Trophoblast cell (in vitro differentiated cells and primary cell): Measurements from ENCODE around the gene SMTNL2.

Source experiments
- DNase-seq, 2 donors: peaks; one replicate each; pipeline ENCODE4 v3.0.0-alpha.2; 2016
- H2AFZ ChIP-seq: 2 replicates; pipeline ENCODE4 v1.6.1; 2013; ENCODE audit warnings: low read length, moderate library complexity, mild to moderate bottlenecking; ENCODE audit not compliant: insufficient read depth, poor library complexity
- H2AK5ac ChIP-seq: 2 replicates; pipeline ENCODE4 v1.6.1; 2013; ENCODE audit warnings: mild to moderate bottlenecking, low read length
- H2BK120ac ChIP-seq: 2 replicates; pipeline ENCODE4 v1.6.1; 2013; ENCODE audit warnings: low read length, mild to moderate bottlenecking, moderate library complexity; ENCODE audit not compliant: insufficient read depth, poor library complexity
- H2BK12ac ChIP-seq: 2 replicates; pipeline ENCODE4 v1.6.1; 2013; ENCODE audit warnings: mild to moderate bottlenecking, low read length, moderate library complexity
- H2BK5ac ChIP-seq: 2 replicates; pipeline ENCODE4 v1.6.1; 2013; ENCODE audit warnings: low read length, low read depth, moderate library complexity, mild to moderate bottlenecking; ENCODE audit not compliant: poor library complexity
- H3K14ac ChIP-seq: 2 replicates; pipeline ENCODE4 v1.6.1; 2013; ENCODE audit warnings: mild to moderate bottlenecking, low read length
- H3K18ac ChIP-seq: 2 replicates; pipeline ENCODE4 v1.6.1; 2013; ENCODE audit warnings: mild to moderate bottlenecking, low read length
- H3K23ac ChIP-seq: 2 replicates; pipeline ENCODE4 v1.6.1; 2013; ENCODE audit warnings: low read length
- H3K27ac ChIP-seq: 2 replicates; pipeline ENCODE4 v1.5.1; 2013; ENCODE audit warnings: low read depth, mild to moderate bottlenecking, inconsistent platforms, low read length, moderate library complexity
- H3K27me3 ChIP-seq: 2 replicates; pipeline ENCODE4 v1.6.1; 2013; ENCODE audit warnings: inconsistent platforms, mild to moderate bottlenecking, low read length, moderate library complexity; ENCODE audit not compliant: insufficient read depth
- H3K36me3 ChIP-seq, 2 experiments: 1 replicate in 1 of 2; 2 replicates in 1 of 2; pipeline ENCODE4 v1.6.1; 2013; ENCODE audit warnings: low read length in 2 of 2, mild to moderate bottlenecking in 2 of 2, moderate library complexity in 1 of 2; ENCODE audit not compliant: insufficient read depth in 2 of 2, control insufficient read depth in 1 of 2
- H3K4ac ChIP-seq: 2 replicates; pipeline ENCODE4 v1.6.1; 2013; ENCODE audit warnings: low read depth, mild to moderate bottlenecking, low read length, moderate library complexity
- H3K4me1 ChIP-seq, 2 experiments: 1 replicate in 1 of 2; 2 replicates in 1 of 2; pipeline ENCODE4 v1.6.1; 2013; ENCODE audit warnings: low read length in 2 of 2, mild to moderate bottlenecking in 2 of 2, moderate library complexity in 1 of 2; ENCODE audit not compliant: insufficient read depth in 2 of 2, control insufficient read depth in 1 of 2
- H3K4me2 ChIP-seq: 2 replicates; pipeline ENCODE4 v1.6.1; 2013; ENCODE audit warnings: inconsistent platforms, mild to moderate bottlenecking, low read length, moderate library complexity
- H3K4me3 ChIP-seq: 2 replicates; pipeline ENCODE4 v1.5.1; 2013; ENCODE audit warnings: mild to moderate bottlenecking, low read depth, low read length, inconsistent platforms
- H3K79me1 ChIP-seq: one replicate; pipeline ENCODE4 v1.6.1; 2013; ENCODE audit warnings: low read length
- H3K79me2 ChIP-seq: 2 replicates; pipeline ENCODE4 v1.6.1; 2013; ENCODE audit warnings: low read length, mild to moderate bottlenecking; ENCODE audit not compliant: control insufficient read depth, insufficient read depth, poor library complexity
- H3K9ac ChIP-seq: 2 replicates; pipeline ENCODE4 v1.6.1; 2013; ENCODE audit warnings: mild to moderate bottlenecking, low read length
- H3K9me3 ChIP-seq: 2 replicates; pipeline ENCODE4 v1.6.1; 2013; ENCODE audit warnings: low read depth, mild to moderate bottlenecking, control low read depth, inconsistent platforms, low read length; ENCODE audit not compliant: insufficient read depth
- H4K12ac ChIP-seq: 2 replicates; pipeline ENCODE4 v1.6.1; 2013; ENCODE audit warnings: low read depth, mild to moderate bottlenecking, low read length, moderate library complexity
- H4K8ac ChIP-seq: 2 replicates; pipeline ENCODE4 v1.6.1; 2013; ENCODE audit warnings: low read depth, mild to moderate bottlenecking, low read length, moderate library complexity
- H4K91ac ChIP-seq: one replicate; pipeline ENCODE4 v1.6.1; 2013; ENCODE audit warnings: low read depth, mild to moderate bottlenecking, low read length, moderate library complexity
- WGBS: extraction: QIAGEN DNeasy Blood & Tissue Kit; methylation state at CpG from one replicate; pipeline ENCODE4 v1.1.7; 2013; ENCODE audit warnings: missing lambda C conversion rate; ENCODE audit not compliant: insufficient read length, insufficient coverage; ENCODE audit errors: extremely low coverage; 5-methylcytosine and 5-hydroxymethylcytosine counted together

The SMTNL2 gene

DNA sequence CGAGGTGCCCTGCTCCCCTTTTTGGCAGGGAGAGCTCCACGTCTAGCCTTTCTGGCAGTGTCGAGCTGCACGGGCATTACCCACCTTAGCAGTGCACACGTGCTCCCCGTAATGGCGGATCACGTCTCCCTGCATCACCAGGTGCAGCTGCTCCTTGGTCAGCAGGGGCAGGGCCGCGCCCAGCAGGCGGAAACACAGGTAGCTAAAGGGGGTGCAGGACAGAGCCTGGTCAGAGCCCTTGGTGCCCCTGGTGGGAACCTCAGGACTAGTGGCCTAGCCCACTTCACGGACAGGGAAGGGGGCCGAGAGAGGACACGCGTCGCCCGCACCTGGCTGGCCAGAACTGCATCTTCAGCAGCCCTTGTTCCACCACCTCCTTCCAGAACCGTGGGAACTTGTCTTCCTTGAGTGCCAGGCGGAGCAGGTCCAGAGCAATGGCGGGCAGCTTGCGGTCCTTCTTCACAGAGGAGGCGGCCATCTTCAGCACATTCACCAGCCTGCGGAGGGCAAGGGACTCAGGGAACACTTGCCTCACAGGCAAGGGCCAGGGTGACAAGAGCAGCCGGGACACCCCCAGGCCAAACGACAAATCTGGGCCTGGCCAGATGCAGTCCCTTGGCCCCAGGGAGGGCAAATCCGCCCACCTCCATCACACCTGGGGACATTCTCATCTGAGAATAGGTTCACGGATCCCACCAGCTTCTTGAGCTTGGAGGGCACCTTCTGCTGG lies 32.4 kb upstream of the SMTNL2 start:
- H2BK12ac ChIP-seq, result no peak overlapping the region
- H4K12ac ChIP-seq, result no peak overlapping the region
- H2BK5ac ChIP-seq, result no peak overlapping the region
- peaks cover 8% of the 10 kb centered on the region for H3K79me2 ChIP-seq
- H4K8ac ChIP-seq, result no peak overlapping the region
- H3K79me1 ChIP-seq, result peaks cover 8% of the 10 kb centered on the region
- peaks cover 24 to 35% of the 10 kb centered on the region in 2 experiments for H3K4me1 ChIP-seq
- H3K27ac ChIP-seq, result no peak overlapping the region
- WGBS, result no CpG with 5 or more reads among the region's 27 CpGs
- H3K18ac ChIP-seq, result no peak overlapping the region
- H3K36me3 ChIP-seq, result peaks cover 53 to 56% of the 10 kb centered on the region in 2 experiments
- no peak overlapping the region for H3K4ac ChIP-seq
- no peak overlapping the region for H3K23ac ChIP-seq
- no peak overlapping the region for H3K4me2 ChIP-seq
- no peak for DNase-seq
- no peak overlapping the region for H2BK120ac ChIP-seq
- peak overlapping the region; percentile 28 for H3K9ac ChIP-seq
- H2AK5ac ChIP-seq, result no peak overlapping the region
- H3K4me3 ChIP-seq, result no peak overlapping the region
- no peaks in the 10 kb centered on the region for H3K27me3 ChIP-seq
- H2AFZ ChIP-seq, result no peak overlapping the region
- no peak overlapping the region for H4K91ac ChIP-seq
- H3K9me3 ChIP-seq, result peaks cover 2% of the 10 kb centered on the region
- no peak overlapping the region for H3K14ac ChIP-seq

DNA sequence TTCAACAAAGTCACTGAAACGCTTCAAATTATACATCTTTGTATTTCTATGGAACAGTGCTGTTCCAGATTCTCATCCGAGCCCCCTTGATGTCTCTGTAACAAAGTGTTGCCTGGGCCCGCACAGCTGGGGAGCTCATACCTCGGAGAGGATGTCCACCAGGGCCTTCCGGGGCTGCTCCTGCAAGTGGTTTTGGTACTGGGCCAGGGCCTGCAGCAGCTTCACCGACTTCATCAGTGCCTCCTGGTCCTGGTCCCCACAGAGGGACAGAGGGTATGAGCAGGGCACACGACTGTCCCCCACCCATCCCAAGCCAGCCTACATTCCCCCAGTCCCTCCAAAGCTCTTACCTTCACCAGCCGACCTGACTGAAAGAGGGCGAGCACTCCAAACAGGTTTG lies 30.7 kb upstream of the SMTNL2 start:
- H3K4me1 ChIP-seq, result peaks cover 30 to 35% of the 10 kb centered on the region in 2 experiments
- H2AFZ ChIP-seq, result no peak overlapping the region
- peaks cover 8% of the 10 kb centered on the region for H3K79me2 ChIP-seq
- no peak overlapping the region for H4K8ac ChIP-seq
- no CpG with 5 or more reads among the region's 9 CpGs for WGBS
- H3K18ac ChIP-seq, result no peak overlapping the region
- H2BK120ac ChIP-seq, result no peak overlapping the region
- H3K9ac ChIP-seq, result no peak overlapping the region
- H4K91ac ChIP-seq, result no peak overlapping the region
- H3K79me1 ChIP-seq, result peaks cover 8% of the 10 kb centered on the region
- no peak overlapping the region for H2BK12ac ChIP-seq
- H3K4me2 ChIP-seq, result no peak overlapping the region
- no peak overlapping the region for H3K27ac ChIP-seq
- H4K12ac ChIP-seq, result no peak overlapping the region
- no peak overlapping the region for H3K23ac ChIP-seq
- no peak overlapping the region for H2AK5ac ChIP-seq
- no peak overlapping the region for H3K14ac ChIP-seq
- H3K4ac ChIP-seq, result no peak overlapping the region
- DNase-seq, result no peak
- peaks cover 37 to 38% of the 10 kb centered on the region in 2 experiments for H3K36me3 ChIP-seq
- no peak overlapping the region for H2BK5ac ChIP-seq
- H3K4me3 ChIP-seq, result no peak overlapping the region
- no peaks in the 10 kb centered on the region for H3K27me3 ChIP-seq
- H3K9me3 ChIP-seq, result peaks cover 2% of the 10 kb centered on the region

DNA sequence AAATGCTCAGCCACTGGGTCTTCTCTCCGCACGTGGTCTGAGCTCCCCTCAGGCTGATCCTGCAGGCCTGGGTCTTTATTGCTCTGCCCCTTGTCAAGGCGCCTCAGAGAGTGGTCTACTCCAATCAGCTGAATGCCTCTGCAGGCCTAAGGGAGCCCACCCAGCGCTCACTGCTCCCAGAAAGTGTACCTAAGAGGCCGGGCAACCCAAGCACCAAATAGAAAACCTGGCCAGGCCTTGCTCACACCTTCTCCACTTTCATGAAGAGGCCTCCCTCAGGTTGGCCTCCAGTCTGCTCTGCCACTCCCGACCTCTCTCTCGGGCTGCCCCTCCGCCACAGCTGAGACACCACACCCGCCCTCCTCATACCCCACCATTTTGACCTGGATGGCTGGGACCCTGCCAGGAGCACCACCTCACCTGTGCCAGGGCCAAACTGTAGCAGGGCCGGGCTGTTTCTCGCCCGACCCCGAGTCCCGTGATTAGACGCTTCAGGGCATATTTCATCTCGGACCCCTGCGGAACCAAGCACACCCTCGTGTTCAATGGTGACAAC lies 29.8 kb upstream of the SMTNL2 start:
- Histone ChIP-seq H2BK5ac (no peak overlapping the region), H3K79me1 (peaks cover 8% of the 10 kb centered on the region), H4K91ac (peak overlapping the region; percentile 62), H3K36me3 (peaks cover 31 to 32% of the 10 kb centered on the region in 2 experiments), H3K4me1 (peaks cover 29 to 30% of the 10 kb centered on the region in 2 experiments), H3K14ac (peak overlapping the region; percentile 76), H3K23ac (no peak overlapping the region), H4K8ac (peak overlapping the region; percentile 71), H3K27me3 (no peaks in the 10 kb centered on the region), H2BK12ac (no peak overlapping the region), H3K4me3 (peak overlapping the region; percentile 85), H4K12ac (peak overlapping the region; percentile 33), H2AFZ (no peak overlapping the region), H3K4ac (peak overlapping the region; percentile 53), H2AK5ac (peak overlapping the region; percentile 3), H3K9me3 (peaks cover 2% of the 10 kb centered on the region), H3K79me2 (peaks cover 8% of the 10 kb centered on the region), H3K18ac (peak overlapping the region; percentile 55), H3K4me2 (peak overlapping the region; percentile 89), H3K27ac (no peak overlapping the region), H3K9ac (peak overlapping the region; percentile 80), H2BK120ac (peak overlapping the region; percentile 49)
- no peak for DNase-seq
- WGBS, result no CpG with 5 or more reads among the region's 18 CpGs

DNA sequence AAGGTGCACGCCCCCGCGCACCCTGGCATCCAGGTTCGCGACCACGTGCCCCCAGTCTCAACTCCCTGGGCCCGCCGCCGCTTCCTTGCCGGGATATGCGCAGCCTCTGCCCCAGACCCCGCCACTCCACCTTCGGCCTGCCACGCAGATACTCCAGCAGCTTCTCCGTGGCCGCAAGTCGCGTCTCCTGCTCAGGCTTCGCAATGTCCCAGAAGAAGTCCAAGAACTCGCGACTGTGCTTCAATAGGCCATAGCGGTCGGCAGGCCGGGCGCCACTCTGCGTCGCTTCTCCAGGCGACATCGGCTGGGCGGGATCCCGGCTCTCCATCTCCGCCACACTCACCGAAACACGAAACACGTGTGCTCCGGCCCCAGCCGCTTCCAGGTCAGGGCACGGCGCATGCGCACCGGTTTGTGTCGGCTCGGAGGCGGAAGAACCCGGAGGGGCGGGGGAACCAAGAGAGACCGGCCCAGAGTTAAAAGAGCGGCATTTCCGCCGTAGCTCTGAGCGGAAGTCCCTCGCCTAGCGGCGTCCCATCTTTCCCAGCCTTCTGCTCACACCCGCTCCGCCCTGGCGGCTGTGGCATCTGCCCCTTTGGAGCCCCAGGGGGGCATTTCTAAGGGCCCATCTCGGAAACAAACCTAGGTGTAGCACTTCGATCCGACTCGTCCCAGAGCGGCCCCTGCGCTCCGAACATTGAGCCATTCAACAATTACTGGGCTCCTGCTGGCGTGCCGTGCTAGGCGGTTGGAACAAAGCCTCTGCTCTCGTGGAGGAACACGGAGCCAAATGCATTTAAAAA lies 29.1 kb upstream of the SMTNL2 start, which contains the start of gene MYBBP1A:
TSS of gene MYBBP1A (minus strand) at position 388 of the 803 bp plus-strand sequence. CDS start at position 328, 60 bp downstream.
- Histone ChIP-seq H3K23ac (no peak within 1 kb of the TSS), H2AK5ac (peak within 1 kb of the TSS; percentile 64), H2BK12ac (peak within 1 kb of the TSS; percentile 66), H2BK120ac (peak within 1 kb of the TSS; percentile 73), H3K27ac (peak within 1 kb of the TSS; percentile 50), H3K79me1 (peaks cover 8% of the 10 kb centered on the region), H3K9ac (peak within 1 kb of the TSS; percentile 80), H3K4me3 (peak within 1 kb of the TSS; percentile 85), H4K8ac (peak within 1 kb of the TSS; percentile 95), H2BK5ac (peak within 1 kb of the TSS; percentile 77), H3K18ac (peak within 1 kb of the TSS; percentile 55), H2AFZ (peak within 1 kb of the TSS; percentile 62), H3K4ac (peak within 1 kb of the TSS; percentile 53), H3K36me3 (peaks cover 25 to 27% of the 10 kb centered on the region in 2 experiments), H4K12ac (peak within 1 kb of the TSS; percentile 93), H3K27me3 (no peaks in the 10 kb centered on the region), H3K79me2 (peaks cover 8% of the 10 kb centered on the region), H3K4me2 (peak within 1 kb of the TSS; percentile 89), H3K14ac (peak within 1 kb of the TSS; percentile 76), H3K4me1 (peaks cover 27 to 30% of the 10 kb centered on the region in 2 experiments), H3K9me3 (peaks cover 2% of the 10 kb centered on the region), H4K91ac (peak within 1 kb of the TSS; percentile 79)
- DNase-seq, result peak; percentile 97 to 98
- no CpG with 5 or more reads among the region's 69 CpGs for WGBS
